GM15510 (cell line): ENCODE results near the gene FGR.

ENCODE experiments used
- POLR2A ChIP-seq: IDR thresholded peaks from 3 replicates; pipeline ENCODE4 v1.6.1; 2011; ENCODE audit warnings: borderline replicate concordance; ENCODE audit not compliant: insufficient read length; ENCODE audit errors: extremely low read depth

Gene FGR

GRCh38 chr1:27592232-27592930 lies 42.6 kb downstream of the FGR start:
- no peak for TF ChIP-seq POLR2A

- no peak for TF ChIP-seq POLR2A
Measured at GRCh38 chr1:27591622-27592021, 43.4 kb downstream of the FGR start.

GRCh38 chr1:27590917-27591508 lies 44.0 kb downstream of the FGR start:
- no peak for TF ChIP-seq POLR2A

- TF ChIP-seq POLR2A = no peak
Measured at GRCh38 chr1:27589841-27590426, 45.1 kb downstream of the FGR start.

GRCh38 chr1:27589441-27589840 lies 45.5 kb downstream of the FGR start:
- no peak for TF ChIP-seq POLR2A

- no peak for TF ChIP-seq POLR2A
Measured at GRCh38 chr1:27588256-27589232, 46.4 kb downstream of the FGR start.

- no peak for TF ChIP-seq POLR2A
Measured at GRCh38 chr1:27585684-27586083, 49.3 kb downstream of the FGR start.

- no peak for TF ChIP-seq POLR2A
Measured at GRCh38 chr1:27584453-27584852, 50.5 kb downstream of the FGR start.

GRCh38 chr1:27583479-27583878 lies 51.5 kb downstream of the FGR start:
- TF ChIP-seq POLR2A = no peak

GRCh38 chr1:27581823-27582243 lies 53.2 kb downstream of the FGR start:
- no peak for TF ChIP-seq POLR2A

GRCh38 chr1:27577504-27578188 lies 57.3 kb downstream of the FGR start:
- no peak for TF ChIP-seq POLR2A

GRCh38 chr1:27576806-27577227 lies 58.2 kb downstream of the FGR start:
- no peak for TF ChIP-seq POLR2A

- no peak for TF ChIP-seq POLR2A
Measured at GRCh38 chr1:27575840-27576331, 59.1 kb downstream of the FGR start.
